Amygdala (tissue), 56 donors: Measurements from ENCODE around the gene ADAMTS3.

Experiments
- DNase-seq, 56 donors: peaks; one replicate each; lab custom pipeline; 2025; lab: John Stamatoyannopoulos, UW

The ADAMTS3 gene

GRCh38 chr4:72358483-72358882 lies 210.5 kb downstream of the ADAMTS3 start:
- no peak for DNase-seq

- no peak for DNase-seq
Measured at GRCh38 chr4:72357908-72358307, 211.1 kb downstream of the ADAMTS3 start.

- DNase-seq, result no peak
Measured at GRCh38 chr4:72352711-72353110, 216.3 kb downstream of the ADAMTS3 start.

- DNase-seq, result no peak
Measured at GRCh38 chr4:72351521-72351920, 217.5 kb downstream of the ADAMTS3 start.

GRCh38 chr4:72348701-72349100 lies 220.3 kb downstream of the ADAMTS3 start:
- DNase-seq, result no peak

GRCh38 chr4:72344418-72344817 lies 224.6 kb downstream of the ADAMTS3 start:
- DNase-seq, result no peak

GRCh38 chr4:72341432-72341820 lies 227.6 kb downstream of the ADAMTS3 start:
- no peak for DNase-seq

- DNase-seq, result no peak
Measured at GRCh38 chr4:72340803-72341431, 228.1 kb downstream of the ADAMTS3 start.

GRCh38 chr4:72338060-72338459 lies 231.0 kb downstream of the ADAMTS3 start:
- no peak for DNase-seq

GRCh38 chr4:72330381-72330780 lies 238.6 kb downstream of the ADAMTS3 start:
- DNase-seq, result no peak

- DNase-seq, result no peak
Measured at GRCh38 chr4:72326692-72327632, 242.1 kb downstream of the ADAMTS3 start.

GRCh38 chr4:72325215-72325614 lies 243.8 kb downstream of the ADAMTS3 start:
- no peak for DNase-seq

- DNase-seq, result no peak
Measured at GRCh38 chr4:72323227-72323626, 245.8 kb downstream of the ADAMTS3 start.

GRCh38 chr4:72320223-72320948 lies 248.6 kb downstream of the ADAMTS3 start:
- no peak for DNase-seq

- DNase-seq, result no peak
Measured at GRCh38 chr4:72319601-72320021, 249.4 kb downstream of the ADAMTS3 start.

GRCh38 chr4:72318421-72319170 lies 250.4 kb downstream of the ADAMTS3 start:
- DNase-seq, result no peak

GRCh38 chr4:72314869-72315268 lies 254.2 kb downstream of the ADAMTS3 start:
- peak in 4 of 56 donors; percentile 5 to 39 (median 8) for DNase-seq

GRCh38 chr4:72313121-72313520 lies 255.9 kb downstream of the ADAMTS3 start:
- DNase-seq, result peak in 4 of 56 donors; percentile 0 to 13 (median 8)

GRCh38 chr4:72312032-72312650 lies 256.9 kb downstream of the ADAMTS3 start:
- peak in 42 of 56 donors; percentile 9 to 86 (median 39) for DNase-seq

- DNase-seq, result no peak
Measured at GRCh38 chr4:72311291-72311690, 257.7 kb downstream of the ADAMTS3 start.
